BJ (cell line): ENCODE data around the gene APH1A. TPM values are rescaled to one million over a fixed set of nuclear protein-coding genes. Genes with fewer than 3 reads are reported as not detected.

ENCODE experiments used
- CTCF ChIA-PET: fragments of 350-600 bp; formaldehyde crosslinking; extraction: SDS; loops from one replicate; lab custom pipeline; 2021; ENCODE audit warnings: antibody characterized with exemption, inconsistent platforms; lab: Yijun Ruan, JAX
- POLR2A ChIA-PET: fragments of 300-600 bp; sonication (Branson Sonifier 250); formaldehyde crosslinking; extraction: SDS; loops from one replicate; lab custom pipeline; 2021; ENCODE audit warnings: antibody characterized with exemption; lab: Charles Lee
- DNase-seq: peaks from one replicate; pipeline ENCODE4 v3.0.0-alpha.2; 2011; ENCODE audit warnings: low read depth
- H3K27me3 ChIP-seq: 2 replicates; pipeline ENCODE4 v1.6.0; 2011; ENCODE audit warnings: low read length; ENCODE audit not compliant: control insufficient read depth, insufficient read depth
- H3K36me3 ChIP-seq: 2 replicates; pipeline ENCODE4 v1.5.1; 2011; ENCODE audit warnings: low read length; ENCODE audit not compliant: control insufficient read depth, insufficient read depth
- H3K4me3 ChIP-seq: 2 replicates; pipeline ENCODE4 v1.5.1; 2011; ENCODE audit warnings: low read depth, mild to moderate bottlenecking, control low read depth, low read length
- polyA plus RNA-seq: library from polyadenylated mRNA; depleted of rRNA; stranded (reverse); fragments of >200 nt; gene quantifications from 2 replicates; pipeline ENCODE4 v1.2.3, GENCODE V29; 2011
- TF ChIP-seq, protein P1 (sequence below): IDR thresholded peaks from 2 replicates; pipeline ENCODE4 v1.5.1; 2011; ENCODE audit warnings: low read depth, mild to moderate bottlenecking, control low read depth, inconsistent platforms, low read length, moderate library complexity; ENCODE audit not compliant: insufficient read depth

APH1A gene
- polyA plus RNA-seq, 1 experiment = 172 TPM

DNA sequence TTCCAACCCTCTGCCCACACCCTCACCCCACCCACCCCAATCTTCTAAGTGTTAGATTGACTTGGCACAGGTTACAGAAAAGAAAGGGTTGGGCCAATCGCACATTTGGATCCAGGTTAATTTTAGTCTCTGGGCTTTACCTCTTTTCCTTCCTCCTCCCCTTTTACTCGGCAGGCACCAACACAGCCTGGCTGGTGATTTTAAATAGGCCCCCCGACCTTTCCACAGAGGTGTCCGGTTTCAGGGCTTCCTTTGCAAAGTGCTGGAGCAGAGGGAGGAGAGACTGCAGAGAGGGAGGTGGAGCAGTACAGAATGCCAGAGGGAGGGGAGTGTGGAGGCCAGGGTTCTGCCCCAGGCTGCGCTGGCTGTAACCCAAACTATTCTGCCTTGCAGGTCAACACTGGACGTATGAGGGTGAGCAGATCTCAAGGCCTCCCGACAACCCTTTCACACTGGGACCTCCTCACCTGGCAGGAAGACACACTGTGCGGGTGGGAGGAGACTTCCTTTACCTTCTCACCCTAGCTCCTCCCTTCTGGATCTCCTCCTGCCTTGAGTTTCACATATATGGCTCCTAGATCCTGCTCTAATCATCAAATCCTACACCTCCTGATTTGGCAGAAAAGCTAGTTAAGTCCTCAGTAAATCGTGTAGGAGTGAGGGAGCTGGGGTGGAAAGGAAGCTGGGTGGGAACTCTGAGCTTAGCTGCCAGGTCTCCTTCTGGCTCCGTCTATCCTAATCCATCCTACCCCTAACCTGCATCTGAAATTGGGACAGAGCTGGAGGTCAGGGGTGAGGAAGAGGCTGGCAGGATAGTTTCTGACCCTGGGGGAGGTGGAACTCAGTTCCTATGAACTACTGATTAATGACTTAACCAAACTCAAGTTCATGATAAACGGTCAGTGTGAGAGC is 8.8 kb downstream of the APH1A start:
- Histone ChIP-seq H3K4me3 (no peak overlapping the region), H3K36me3 (0 out of 2 replicates have a peak, but pooled peaks cover 3% of the 10 kb centered on the region), H3K27me3 (peaks cover 6% of the 10 kb centered on the region)
- TF ChIP-seq, protein P1, sequence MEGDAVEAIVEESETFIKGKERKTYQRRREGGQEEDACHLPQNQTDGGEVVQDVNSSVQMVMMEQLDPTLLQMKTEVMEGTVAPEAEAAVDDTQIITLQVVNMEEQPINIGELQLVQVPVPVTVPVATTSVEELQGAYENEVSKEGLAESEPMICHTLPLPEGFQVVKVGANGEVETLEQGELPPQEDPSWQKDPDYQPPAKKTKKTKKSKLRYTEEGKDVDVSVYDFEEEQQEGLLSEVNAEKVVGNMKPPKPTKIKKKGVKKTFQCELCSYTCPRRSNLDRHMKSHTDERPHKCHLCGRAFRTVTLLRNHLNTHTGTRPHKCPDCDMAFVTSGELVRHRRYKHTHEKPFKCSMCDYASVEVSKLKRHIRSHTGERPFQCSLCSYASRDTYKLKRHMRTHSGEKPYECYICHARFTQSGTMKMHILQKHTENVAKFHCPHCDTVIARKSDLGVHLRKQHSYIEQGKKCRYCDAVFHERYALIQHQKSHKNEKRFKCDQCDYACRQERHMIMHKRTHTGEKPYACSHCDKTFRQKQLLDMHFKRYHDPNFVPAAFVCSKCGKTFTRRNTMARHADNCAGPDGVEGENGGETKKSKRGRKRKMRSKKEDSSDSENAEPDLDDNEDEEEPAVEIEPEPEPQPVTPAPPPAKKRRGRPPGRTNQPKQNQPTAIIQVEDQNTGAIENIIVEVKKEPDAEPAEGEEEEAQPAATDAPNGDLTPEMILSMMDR = no peak
- ChIA-PET POLR2A (interaction anchor here (0.7 to 1.2 kb wide), 2 partner anchors 9 to 87 kb away, joined by 3 to 5 read pairs; partner anchors contain the start of gene APH1A), CTCF (interaction anchor here (1.8 to 14.1 kb wide), 2 partner anchors 13 to 23 kb away, joined by 9 to 208 read pairs; partner anchors contain the start of genes C1orf54 and CIART)
- DNase-seq = no peak

DNA sequence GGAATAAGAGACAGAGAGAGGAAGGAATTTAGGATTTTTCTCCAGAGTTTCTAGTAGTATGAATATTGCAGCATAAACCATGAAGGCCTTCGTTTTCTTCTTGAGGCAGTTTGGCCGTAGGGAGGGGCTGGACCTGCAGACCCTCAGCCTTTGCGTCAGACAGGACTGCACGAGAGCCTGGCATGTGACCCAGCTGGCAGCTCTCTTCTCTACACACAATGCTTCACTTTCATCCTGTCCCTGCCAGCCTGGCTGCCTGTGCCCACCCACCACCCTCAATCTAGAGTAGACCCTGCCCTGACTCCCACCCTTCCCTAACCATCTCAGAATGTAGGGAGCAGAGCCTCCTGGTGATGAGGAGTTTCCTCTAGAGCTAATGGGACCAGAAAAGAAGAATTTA is 9.6 kb downstream of the APH1A start:
- H3K36me3 ChIP-seq = no peaks in the 10 kb centered on the region
- POLR2A ChIA-PET = interaction anchor here (0.7 to 1.2 kb wide), 2 partner anchors 10 to 86 kb away, joined by 3 to 5 read pairs; partner anchors contain the start of gene APH1A
- H3K27me3 ChIP-seq = peaks cover 6% of the 10 kb centered on the region
- H3K4me3 ChIP-seq = no peak overlapping the region
- TF ChIP-seq, protein P1 = no peak
- DNase-seq = no peak
- CTCF ChIA-PET = interaction anchor here (1.8 to 14.1 kb wide), 2 partner anchors 14 to 24 kb away, joined by 9 to 208 read pairs; partner anchors contain the start of genes C1orf54 and CIART

DNA sequence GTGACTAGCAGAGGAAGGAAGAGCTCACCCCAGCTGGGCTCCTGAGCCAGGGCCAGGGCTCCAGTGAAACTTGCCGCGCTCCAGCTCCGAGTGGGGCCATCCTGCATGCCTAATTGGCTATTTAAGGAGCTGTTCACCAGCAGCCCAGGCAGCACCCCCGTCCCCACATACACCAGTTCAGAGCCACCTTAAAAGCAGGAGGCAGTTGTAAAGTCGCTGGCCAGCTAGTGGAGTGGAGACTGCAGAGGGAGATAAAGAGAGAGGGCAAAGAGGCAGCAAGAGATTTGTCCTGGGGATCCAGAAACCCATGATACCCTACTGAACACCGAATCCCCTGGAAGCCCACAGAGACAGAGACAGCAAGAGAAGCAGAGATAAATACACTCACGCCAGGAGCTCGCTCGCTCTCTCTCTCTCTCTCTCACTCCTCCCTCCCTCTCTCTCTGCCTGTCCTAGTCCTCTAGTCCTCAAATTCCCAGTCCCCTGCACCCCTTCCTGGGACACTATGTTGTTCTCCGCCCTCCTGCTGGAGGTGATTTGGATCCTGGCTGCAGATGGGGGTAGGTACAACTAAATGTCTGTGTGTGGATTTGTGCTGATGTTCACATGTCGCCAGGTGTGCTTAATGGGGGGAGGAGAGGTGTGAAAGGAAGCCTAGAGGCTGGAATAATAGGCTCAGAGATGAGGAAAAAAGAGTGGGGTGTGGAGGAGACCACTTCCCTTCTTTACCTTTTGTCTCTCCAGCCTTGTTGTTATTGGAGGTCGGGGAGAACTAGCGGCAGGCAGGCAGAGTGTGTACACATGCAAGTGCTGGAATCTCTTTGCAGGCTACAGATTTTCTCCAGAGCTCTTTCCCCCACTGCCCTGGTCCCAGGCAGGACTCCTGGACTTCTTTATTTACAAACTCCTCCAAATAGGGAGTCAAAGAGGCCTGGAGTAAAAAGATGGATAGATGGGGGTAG is 10.9 kb downstream of the APH1A start, which contains the start of gene CA14:
TSS of gene CA14 (plus strand) at position 151 of the 962 bp plus-strand sequence. CDS start at position 506, 355 bp downstream.
- TF ChIP-seq, protein P1 = no peak
- no peak for DNase-seq
- CTCF ChIA-PET = interaction anchor here (0.8 to 14.1 kb wide), 3 partner anchors 14 to 738 kb away, joined by 3 to 208 read pairs (median 85); partner anchors contain the start of genes APH1A, C1orf54 and CIART
- POLR2A ChIA-PET = no interaction called here
- Histone ChIP-seq H3K27me3 (peaks cover 6% of the 10 kb centered on the region), H3K4me3 (no peak within 1 kb of the TSS), H3K36me3 (no peaks in the 10 kb centered on the region)

DNA sequence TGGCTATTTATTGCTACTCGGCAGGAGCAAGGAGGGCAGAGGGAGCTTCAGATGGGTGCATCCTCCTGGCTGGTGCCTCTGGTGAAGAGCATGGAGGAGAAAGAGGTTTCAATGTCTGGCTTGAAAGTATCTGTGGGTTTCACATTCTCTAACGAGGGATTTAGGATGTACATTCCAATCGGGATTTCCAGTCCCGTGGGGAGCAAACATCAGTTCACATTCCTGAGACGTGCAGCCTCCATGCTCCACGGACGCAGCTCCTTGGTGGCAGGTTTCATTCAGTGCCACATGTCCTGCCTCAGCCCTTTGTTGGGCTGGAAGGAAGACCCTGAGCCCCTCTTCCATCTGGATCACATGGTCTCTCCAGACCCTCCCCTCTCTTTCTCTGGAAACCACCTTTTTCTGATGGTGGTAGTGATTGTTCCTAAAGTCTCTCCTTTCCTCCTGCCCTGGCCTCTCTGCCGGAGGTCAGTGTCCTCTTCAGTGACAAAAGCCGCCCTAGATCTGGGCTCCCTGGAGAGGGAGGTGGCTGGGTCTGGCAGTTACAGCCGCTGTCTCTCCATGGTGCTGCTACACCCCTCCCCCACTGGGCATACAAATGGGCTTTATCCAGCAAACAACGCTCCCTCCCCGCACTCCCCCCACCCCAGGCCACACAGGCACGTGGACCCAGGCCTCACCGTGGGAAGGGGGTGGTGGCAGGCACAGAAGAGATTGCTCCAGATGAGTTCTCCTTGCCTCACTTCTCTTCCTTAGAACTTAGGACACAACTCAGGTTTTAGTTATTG is 12.1 kb downstream of the APH1A start:
- no peak for DNase-seq
- Histone ChIP-seq H3K27me3 (peaks cover 6% of the 10 kb centered on the region), H3K36me3 (no peaks in the 10 kb centered on the region), H3K4me3 (no peak overlapping the region)
- POLR2A ChIA-PET = no interaction called here
- CTCF ChIA-PET = interaction anchor here (0.6 to 14.1 kb wide), 21 partner anchors 7 to 542 kb away, joined by 3 to 208 read pairs (median 4); partner anchors contain the start of genes APH1A, C1orf54 and CIART
- TF ChIP-seq, protein P1 = no peak
